HG02884 (cell line): ENCODE measurements around the gene SMARCA2.

Source experiments
- ATAC-seq: cut with Tn5 transposase; IDR thresholded peaks from one replicate; pipeline ENCODE4 v1.9.1; 2021; ENCODE audit warnings: mild to moderate bottlenecking, moderate library complexity; ENCODE audit not compliant: unreplicated experiment

Gene SMARCA2

GRCh38 chr9:2164268-2164667, 149.1 kb downstream of the SMARCA2 start:
- ATAC-seq = no peak

- ATAC-seq = no peak
These were observed 151.1 kb downstream of the SMARCA2 start for GRCh38 chr9:2166203-2166602.

GRCh38 chr9:2169035-2169434, 153.9 kb downstream of the SMARCA2 start:
- ATAC-seq = no peak

GRCh38 chr9:2170722-2171121, 155.6 kb downstream of the SMARCA2 start:
- no peak for ATAC-seq

- ATAC-seq = no peak
These were observed 158.0 kb downstream of the SMARCA2 start for GRCh38 chr9:2173170-2173569.

GRCh38 chr9:2173861-2174260, 158.7 kb downstream of the SMARCA2 start:
- ATAC-seq = no peak

- ATAC-seq = no peak
These were observed 159.2 kb downstream of the SMARCA2 start for GRCh38 chr9:2174306-2174705.

GRCh38 chr9:2174911-2175310, 159.8 kb downstream of the SMARCA2 start:
- no peak for ATAC-seq

GRCh38 chr9:2177121-2177520, 162.0 kb downstream of the SMARCA2 start:
- ATAC-seq = no peak

- no peak for ATAC-seq
These were observed 163.0 kb downstream of the SMARCA2 start for GRCh38 chr9:2178034-2178734.

GRCh38 chr9:2179567-2179966, 164.4 kb downstream of the SMARCA2 start:
- ATAC-seq = no peak

- ATAC-seq = no peak
These were observed 165.0 kb downstream of the SMARCA2 start for GRCh38 chr9:2180154-2180553.

- no peak for ATAC-seq
These were observed 165.6 kb downstream of the SMARCA2 start for GRCh38 chr9:2180704-2181103.

- no peak for ATAC-seq
These were observed 166.6 kb downstream of the SMARCA2 start for GRCh38 chr9:2181792-2182191.

GRCh38 chr9:2190939-2191608, 175.9 kb downstream of the SMARCA2 start:
- no peak for ATAC-seq

GRCh38 chr9:2191609-2191972, 176.4 kb downstream of the SMARCA2 start:
- ATAC-seq = no peak

GRCh38 chr9:2192356-2192979, 177.3 kb downstream of the SMARCA2 start:
- no peak for ATAC-seq

- no peak for ATAC-seq
These were observed 178.4 kb downstream of the SMARCA2 start for GRCh38 chr9:2193552-2193951.

- ATAC-seq = no peak
These were observed 180.1 kb downstream of the SMARCA2 start for GRCh38 chr9:2195211-2195610.

GRCh38 chr9:2196757-2197156, 181.6 kb downstream of the SMARCA2 start:
- no peak for ATAC-seq

GRCh38 chr9:2198956-2199635, 183.9 kb downstream of the SMARCA2 start:
- no peak for ATAC-seq
